ENCODE results near the gene ARHGEF18. TPM values are rescaled to one million over a fixed set of nuclear protein-coding genes. Genes with fewer than 3 reads are reported as not detected.

ARHGEF18 gene
- polyA plus RNA-seq, 1 experiment = 12.7 TPM

DNA sequence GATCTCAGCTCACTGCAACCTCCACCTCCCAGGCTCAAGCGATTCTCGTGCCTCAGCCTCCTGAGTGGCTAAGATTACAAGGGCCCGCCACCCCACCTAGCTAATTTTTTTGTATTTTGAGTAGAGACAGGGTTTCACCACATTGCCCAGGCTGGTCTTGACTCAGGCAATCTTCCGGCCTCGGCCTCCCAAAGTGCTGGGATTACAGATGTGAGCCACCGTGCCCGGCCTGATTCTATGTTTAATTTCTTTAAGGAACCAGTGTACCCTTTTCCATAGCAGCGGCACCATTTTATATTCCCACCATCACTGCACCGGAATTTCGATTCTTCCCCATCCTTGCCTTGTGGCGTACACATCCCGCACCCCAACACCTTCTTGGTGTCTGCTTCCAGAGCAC, 36.8 kb upstream of the ARHGEF18 start:
- DNase-seq (ENCODE audit: low read depth) = no peak

DNA sequence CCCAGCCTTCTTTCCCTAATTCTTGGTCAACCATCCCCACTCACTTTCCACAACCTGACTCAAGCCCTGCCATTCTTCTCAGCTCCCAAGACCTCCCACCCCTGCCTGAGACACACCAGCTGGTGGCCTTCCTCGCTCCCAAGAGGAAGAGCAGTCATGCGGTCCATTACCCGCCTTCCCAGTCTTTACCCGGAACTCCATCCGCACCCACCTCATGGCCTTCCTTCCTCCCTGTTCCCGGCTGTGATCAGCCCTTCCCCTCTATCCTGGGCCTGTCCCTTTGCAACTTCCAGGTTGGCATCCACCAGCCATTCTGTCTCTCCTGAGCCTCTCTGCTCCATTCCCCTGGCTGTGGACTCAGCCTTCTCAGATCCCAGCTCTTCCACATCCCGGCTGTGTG, 35.9 kb upstream of the ARHGEF18 start:
- DNase-seq (ENCODE audit: low read depth) = no peak
- H3K36me3 ChIP-seq (ENCODE audit: control insufficient read depth, insufficient read depth, low read length) = no peaks in the 10 kb centered on the region
- ChIA-PET POLR2A (no interaction called here), CTCF (no interaction called here)
- no peaks in the 10 kb centered on the region; the same call in 1 of the 2 replicates for H3K27me3 ChIP-seq (ENCODE audit: control insufficient read depth, insufficient read depth, low read length)
- no peak overlapping the region for H3K4me3 ChIP-seq (ENCODE audit: low read depth, low read length)
- no peak for TF ChIP-seq CTCF (IDR thresholded peaks at IDR 0.05; ENCODE audit: insufficient read depth, low read depth, low read length)

More for the DNA sequence above, 36.8 kb upstream of the ARHGEF18 start:
- no peak for TF ChIP-seq CTCF (IDR thresholded peaks at IDR 0.05; ENCODE audit: insufficient read depth, low read depth, low read length)
- Histone ChIP-seq H3K36me3 (ENCODE audit: control insufficient read depth, insufficient read depth, low read length) (no peaks in the 10 kb centered on the region), H3K27me3 (ENCODE audit: control insufficient read depth, insufficient read depth, low read length) (no peaks in the 10 kb centered on the region; the same call in 1 of the 2 replicates), H3K4me3 (ENCODE audit: low read depth, low read length) (no peak overlapping the region)
- ChIA-PET POLR2A (no interaction called here), CTCF (no interaction called here)

DNA sequence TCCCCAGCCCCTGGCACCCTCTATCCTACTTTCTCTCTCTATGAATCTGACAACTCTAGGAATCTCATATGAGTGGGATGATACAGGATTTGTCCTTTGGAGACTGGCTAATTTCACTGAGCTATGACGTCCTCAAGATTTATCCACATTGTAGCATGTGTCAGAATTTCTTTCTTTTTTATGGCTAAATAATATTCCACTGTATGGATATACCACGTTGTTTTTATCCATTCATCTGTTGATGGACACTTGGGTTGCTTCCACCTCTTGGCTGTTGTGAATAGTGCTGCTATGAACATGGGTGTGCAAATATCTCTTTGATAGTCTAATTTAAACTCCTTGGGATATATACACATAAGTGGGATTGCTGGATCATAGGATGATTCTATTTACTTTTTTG, 30.6 kb upstream of the ARHGEF18 start:
- H3K36me3 ChIP-seq (ENCODE audit: control insufficient read depth, insufficient read depth, low read length) = no peaks in the 10 kb centered on the region
- no peak overlapping the region for H3K4me3 ChIP-seq (ENCODE audit: low read depth, low read length)
- DNase-seq (ENCODE audit: low read depth) = no peak
- H3K27me3 ChIP-seq (ENCODE audit: control insufficient read depth, insufficient read depth, low read length) = no peaks in the 10 kb centered on the region
- ChIA-PET CTCF (interaction anchor here (0.6 to 1.0 kb wide), 2 partner anchors 36 to 215 kb away, joined by 3 read pairs; no protein-coding TSS in a partner anchor), POLR2A (no interaction called here)
- no peak for TF ChIP-seq CTCF (IDR thresholded peaks at IDR 0.05; ENCODE audit: insufficient read depth, low read depth, low read length)

GRCh38 chr19:7326105-7326877, 22.4 kb upstream of the ARHGEF18 start:
- H3K36me3 ChIP-seq (ENCODE audit: control insufficient read depth, insufficient read depth, low read length) = no peaks in the 10 kb centered on the region
- CTCF ChIA-PET = interaction anchor here (0.6 to 1.8 kb wide), 7 partner anchors 10 to 224 kb away, joined by 3 to 7 read pairs (median 4); no protein-coding TSS in a partner anchor

More at GRCh38 chr19:7326105-7326877, 22.4 kb upstream of the ARHGEF18 start:
- no peaks in the 10 kb centered on the region for H3K27me3 ChIP-seq (ENCODE audit: control insufficient read depth, insufficient read depth, low read length)
- peak; percentile 33 for TF ChIP-seq CTCF (IDR thresholded peaks at IDR 0.05; ENCODE audit: insufficient read depth, low read depth, low read length)
- no peak overlapping the region for H3K4me3 ChIP-seq (ENCODE audit: low read depth, low read length)
- DNase-seq (ENCODE audit: low read depth) = no peak
- POLR2A ChIA-PET = no interaction called here

Measured in BJ (cell line).